Suppressor macrophage (primary cell): ENCODE data around the gene LRRC46.

ENCODE experiments used
- DNase-seq, 4 experiments: peaks; one replicate each; pipeline ENCODE4 v3.0.0-alpha.2; 2020 to 2022

The LRRC46 gene

GRCh38 chr17:47810200-47810821 is 21.2 kb upstream of the LRRC46 start:
- no peak for DNase-seq

- no peak for DNase-seq
Measured at GRCh38 chr17:47810901-47811635, 20.4 kb upstream of the LRRC46 start.

- DNase-seq = no peak
Measured at GRCh38 chr17:47811709-47812108, 19.8 kb upstream of the LRRC46 start.

- DNase-seq = no peak
Measured at GRCh38 chr17:47812146-47812920, 19.1 kb upstream of the LRRC46 start.

- no peak for DNase-seq
Measured at GRCh38 chr17:47813077-47813476, 18.4 kb upstream of the LRRC46 start.

GRCh38 chr17:47813512-47814031 is 17.9 kb upstream of the LRRC46 start:
- no peak for DNase-seq

- no peak for DNase-seq
Measured at GRCh38 chr17:47815106-47815918, 16.2 kb upstream of the LRRC46 start.

GRCh38 chr17:47816111-47816735 is 15.2 kb upstream of the LRRC46 start:
- no peak for DNase-seq

GRCh38 chr17:47816947-47817346 is 14.5 kb upstream of the LRRC46 start:
- DNase-seq = no peak

GRCh38 chr17:47818002-47818695 is 13.3 kb upstream of the LRRC46 start:
- DNase-seq = no peak

GRCh38 chr17:47819475-47819874 is 12.0 kb upstream of the LRRC46 start:
- DNase-seq = no peak

- DNase-seq = no peak
Measured at GRCh38 chr17:47820033-47820789, 11.3 kb upstream of the LRRC46 start.

GRCh38 chr17:47821031-47821423 is 10.4 kb upstream of the LRRC46 start:
- DNase-seq = no peak

GRCh38 chr17:47821424-47822391 is 9.8 kb upstream of the LRRC46 start, which contains the start of gene OSBPL7:
Gene OSBPL7, minus strand, starts transcription at chr17:47821794. Its CDS starts 1,516 bp downstream, at chr17:47820278.
- DNase-seq = peak; percentile 74 to 87 (median 84)

- DNase-seq = no peak
Measured at GRCh38 chr17:47822785-47823184, 8.7 kb upstream of the LRRC46 start.

- DNase-seq = no peak
Measured at GRCh38 chr17:47823519-47823918, 8.0 kb upstream of the LRRC46 start.

- DNase-seq = no peak
Measured at GRCh38 chr17:47829870-47830269, 1.6 kb upstream of the LRRC46 start.

GRCh38 chr17:47830396-47831002 is 971 bp upstream of the LRRC46 start:
- no peak for DNase-seq

GRCh38 chr17:47831934-47832327 is 461 bp downstream of the LRRC46 start:
- peak; percentile 76 to 90 (median 80) for DNase-seq
